ENCODE results near the gene PMEPA1.

Gene PMEPA1

GRCh38 chr20:57661746-57662455 is 47.9 kb downstream of the PMEPA1 start:
- DNase-seq (ENCODE audit: low read depth in 2 of 2), result no peak

DNA sequence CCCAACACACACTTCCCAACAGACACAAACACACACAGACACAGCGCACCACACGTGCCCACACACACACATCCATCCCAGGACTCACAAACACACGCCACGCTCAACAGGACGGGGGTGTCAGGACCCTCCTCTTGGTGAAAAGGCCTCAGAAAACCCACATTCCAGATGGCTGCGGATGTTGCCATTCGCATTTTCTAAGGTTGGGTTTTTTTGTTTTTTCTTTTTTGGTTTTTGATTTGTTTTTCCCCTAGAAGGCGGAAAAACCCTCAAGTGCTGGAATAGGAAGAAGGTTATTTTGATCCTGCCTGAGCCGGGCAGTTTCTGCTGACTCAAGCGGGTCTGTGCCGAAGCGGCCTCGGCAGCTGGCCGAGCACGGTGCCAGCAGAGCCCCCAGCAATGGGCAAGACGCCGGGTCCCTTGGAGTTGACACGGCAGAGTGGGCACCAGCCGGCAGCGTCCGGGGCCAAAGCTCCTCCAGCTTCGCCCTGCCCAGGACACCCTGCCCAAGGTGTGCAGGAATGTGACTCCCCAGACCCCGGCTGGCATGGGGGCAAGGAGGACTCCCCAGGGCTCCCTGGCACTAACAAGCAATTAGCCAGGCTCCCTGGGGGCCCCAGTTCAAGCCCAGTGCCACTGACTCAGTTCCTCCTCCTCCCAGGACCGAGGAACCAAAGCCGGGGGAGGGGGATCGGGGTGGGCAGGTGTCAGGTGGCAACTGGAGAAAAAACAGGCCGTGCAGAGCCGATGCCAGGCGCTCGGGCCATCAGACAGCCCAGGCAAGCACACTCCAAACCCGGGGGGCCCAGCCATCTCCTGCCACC is 48.7 kb downstream of the PMEPA1 start:
- DNase-seq (ENCODE audit: low read depth in 2 of 2), result no peak

DNA sequence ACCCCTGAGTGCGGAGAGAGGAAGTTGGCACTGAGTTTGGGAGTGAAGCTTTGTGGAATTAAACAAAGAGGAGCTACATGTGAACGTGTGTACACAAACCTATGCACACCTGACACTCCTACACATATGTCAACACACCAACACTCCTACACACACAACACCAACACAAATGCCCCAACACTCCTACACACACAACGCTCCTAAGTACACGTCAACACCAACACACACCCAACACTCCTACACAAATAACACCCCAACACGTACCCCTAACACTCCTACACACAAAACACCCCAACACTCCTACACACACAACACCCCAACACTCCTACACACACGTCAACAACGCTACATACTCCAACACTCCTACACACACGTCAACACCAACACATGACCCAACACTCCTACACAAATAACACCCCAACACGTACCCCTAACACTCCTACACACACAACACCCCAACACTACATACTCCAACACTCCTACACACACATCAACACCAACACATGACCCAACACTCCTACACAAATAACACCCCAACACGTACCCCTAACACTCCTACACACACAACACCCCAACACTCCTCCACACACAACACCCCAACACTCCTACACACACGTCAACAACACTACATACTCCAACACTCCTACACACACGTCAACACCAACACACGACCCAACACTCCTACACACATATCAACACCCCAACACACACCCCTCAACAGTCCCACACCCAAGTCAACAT is 49.5 kb downstream of the PMEPA1 start:
- no peak for DNase-seq (ENCODE audit: low read depth in 2 of 2)

GRCh38 chr20:57659517-57660180 is 50.2 kb downstream of the PMEPA1 start:
- DNase-seq (ENCODE audit: low read depth in 2 of 2), result no peak

DNA sequence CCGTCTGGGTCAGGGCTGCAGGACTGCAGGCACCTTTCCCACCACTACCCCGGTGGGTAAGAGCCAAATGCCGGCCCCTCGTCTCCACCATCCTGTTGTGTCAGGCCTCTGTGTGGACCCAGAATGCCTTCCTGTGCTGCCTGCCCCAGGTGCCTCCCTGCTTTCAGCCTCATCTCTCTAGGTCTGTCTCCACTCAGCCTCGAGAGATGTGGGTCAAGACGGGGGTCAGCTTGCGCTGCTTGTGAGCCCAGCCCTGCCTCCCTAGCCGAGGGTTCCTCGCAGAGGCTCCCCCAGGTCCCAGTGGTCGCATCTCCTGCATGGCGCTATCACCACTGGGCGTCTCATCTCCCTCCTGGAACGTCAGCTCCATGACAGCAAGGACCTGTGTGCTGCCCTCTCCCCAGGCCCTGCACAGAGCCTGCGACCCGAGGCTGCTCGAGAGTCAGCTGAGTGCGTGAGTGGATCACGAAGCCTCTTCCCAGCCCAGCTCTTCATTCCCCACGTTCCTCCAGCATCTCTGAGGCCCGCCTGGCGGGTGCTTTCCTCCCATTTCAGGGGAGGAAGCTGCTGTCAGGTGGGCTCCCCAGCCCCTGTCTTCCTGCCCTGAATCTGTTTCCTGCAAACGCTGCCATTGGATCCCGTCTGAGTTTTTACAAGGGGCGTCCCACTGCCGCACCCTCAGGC is 50.8 kb downstream of the PMEPA1 start:
- DNase-seq (ENCODE audit: low read depth in 2 of 2), result no peak

- no peak for DNase-seq (ENCODE audit: low read depth in 2 of 2)
These were observed 51.4 kb downstream of the PMEPA1 start for GRCh38 chr20:57658447-57658832.

DNA sequence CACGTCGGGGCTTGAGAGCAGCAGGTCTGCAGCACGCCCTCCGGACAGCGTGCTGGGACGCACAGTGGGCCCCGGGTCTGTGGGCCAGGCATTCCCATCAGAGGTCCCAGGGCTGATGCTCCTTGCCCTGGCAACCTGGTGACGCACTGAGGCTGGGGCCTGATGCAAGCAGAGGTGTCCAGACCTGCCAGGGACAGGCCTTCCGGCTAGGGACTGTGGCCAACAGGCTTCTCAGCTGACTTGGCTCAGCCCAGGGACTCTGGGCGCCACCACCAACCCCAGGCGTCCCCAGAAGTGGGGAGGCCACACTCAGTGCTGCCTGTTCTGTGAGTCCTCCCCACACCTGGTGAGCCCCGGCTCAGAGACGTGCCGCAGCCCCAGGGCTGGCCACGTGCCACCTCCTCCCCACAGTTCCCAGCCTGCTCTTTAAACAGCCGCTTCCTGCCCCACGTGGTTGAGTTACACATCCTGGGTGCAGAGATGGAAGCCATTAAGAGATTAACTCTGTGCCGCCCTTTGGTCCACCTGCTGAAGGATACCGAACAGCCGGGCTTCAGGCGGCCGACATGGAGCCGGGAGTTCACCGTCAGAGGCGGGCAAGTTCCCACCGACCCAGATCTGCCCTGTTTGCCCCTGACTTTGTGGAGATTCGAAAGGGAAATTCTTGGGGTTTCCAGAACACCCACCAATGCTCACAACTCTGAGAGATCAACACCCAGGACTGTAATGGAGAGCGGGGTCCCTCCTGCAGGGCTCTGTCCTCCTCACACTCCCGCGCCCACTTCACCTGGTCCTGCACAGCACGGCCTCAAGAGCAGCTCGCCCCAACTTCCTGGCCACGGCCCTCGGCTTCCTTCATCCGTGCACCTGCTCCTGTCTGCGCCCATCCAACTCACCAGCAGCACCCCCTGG is 52.0 kb downstream of the PMEPA1 start:
- DNase-seq (ENCODE audit: low read depth in 2 of 2), result no peak

- DNase-seq (ENCODE audit: low read depth in 2 of 2), result no peak
These were observed 52.8 kb downstream of the PMEPA1 start for GRCh38 chr20:57656821-57657534.

- no peak for DNase-seq (ENCODE audit: low read depth in 2 of 2)
These were observed 53.5 kb downstream of the PMEPA1 start for GRCh38 chr20:57656252-57656820.

DNA sequence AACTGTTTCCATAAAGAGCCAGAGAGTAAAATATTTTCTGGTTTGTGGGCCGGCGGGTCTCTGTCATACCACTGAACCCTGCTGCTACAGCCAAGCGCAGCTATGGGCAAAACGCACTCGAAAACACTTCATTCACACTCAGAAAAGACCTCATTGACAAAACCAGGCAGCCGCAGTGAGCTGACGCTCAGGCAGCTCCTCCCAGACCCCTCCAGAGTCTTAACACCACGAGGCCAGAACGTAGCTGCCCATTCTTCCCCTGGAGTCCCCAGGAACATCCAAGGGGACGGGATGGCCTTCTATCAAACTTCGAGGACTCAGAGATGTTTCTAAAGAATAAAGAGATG is 54.0 kb downstream of the PMEPA1 start:
- DNase-seq (ENCODE audit: low read depth in 2 of 2), result no peak

DNA sequence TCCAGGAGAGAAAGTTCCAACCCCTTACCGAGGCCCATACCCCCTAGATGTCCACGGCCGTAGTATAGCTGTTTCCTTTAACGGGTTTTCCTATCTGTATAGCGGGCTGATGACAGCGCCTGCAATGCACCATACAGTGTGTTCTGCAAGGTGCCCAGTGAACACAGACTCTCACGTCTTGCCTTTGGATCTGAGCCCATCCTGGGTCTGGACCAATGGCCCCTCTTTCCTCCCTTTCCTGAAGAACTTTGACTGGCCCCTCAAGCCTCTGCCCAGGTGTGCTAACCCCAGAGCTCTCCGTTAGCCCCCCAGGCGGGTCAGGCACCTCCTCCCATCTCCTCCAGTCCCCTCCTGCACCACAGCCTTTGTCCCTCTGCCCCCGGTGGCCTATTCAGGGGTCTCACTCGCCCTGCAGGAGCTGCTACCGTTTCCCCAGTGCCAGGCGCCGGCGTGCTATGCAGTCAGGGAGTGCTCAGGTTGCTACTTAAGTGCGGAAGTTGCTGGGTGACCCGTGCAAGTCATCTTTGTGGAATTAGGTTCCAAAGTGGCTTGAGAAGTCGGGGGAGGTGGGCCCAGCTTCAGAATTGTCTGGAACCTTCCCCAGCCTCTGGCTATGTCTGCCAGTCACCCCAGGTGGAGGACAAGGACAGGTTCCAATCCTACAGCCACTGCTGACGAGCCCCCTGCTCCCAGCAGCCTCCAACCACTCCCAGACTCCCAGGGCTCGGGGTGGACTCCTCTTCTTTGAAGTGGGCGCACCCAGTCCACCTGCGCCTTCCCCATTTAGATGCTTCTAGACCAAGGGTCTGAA is 54.6 kb downstream of the PMEPA1 start:
- no peak for DNase-seq (ENCODE audit: low read depth in 2 of 2)

- DNase-seq (ENCODE audit: low read depth in 2 of 2), result peak; percentile 17 to 19
These were observed 55.3 kb downstream of the PMEPA1 start for GRCh38 chr20:57654363-57654997.

- DNase-seq (ENCODE audit: low read depth in 2 of 2), result no peak
These were observed 55.9 kb downstream of the PMEPA1 start for GRCh38 chr20:57653910-57654309.

- no peak for DNase-seq (ENCODE audit: low read depth in 2 of 2)
These were observed 56.3 kb downstream of the PMEPA1 start for GRCh38 chr20:57653546-57653900.

- no peak for DNase-seq (ENCODE audit: low read depth in 2 of 2)
These were observed 56.9 kb downstream of the PMEPA1 start for GRCh38 chr20:57652606-57653545.

- DNase-seq (ENCODE audit: low read depth in 2 of 2), result no peak
These were observed 57.8 kb downstream of the PMEPA1 start for GRCh38 chr20:57651881-57652605.

All from fibroblast of skin of left biceps (primary cell).